HG03575 (cell line): ENCODE results near the gene VPS16.

Experiments
- ATAC-seq: cut with Tn5 transposase; IDR thresholded peaks from one replicate; pipeline ENCODE4 v1.9.1; 2021; ENCODE audit not compliant: unreplicated experiment, insufficient number of reproducible peaks, low FRiP score; ENCODE audit errors: extremely low read depth

Gene VPS16

DNA sequence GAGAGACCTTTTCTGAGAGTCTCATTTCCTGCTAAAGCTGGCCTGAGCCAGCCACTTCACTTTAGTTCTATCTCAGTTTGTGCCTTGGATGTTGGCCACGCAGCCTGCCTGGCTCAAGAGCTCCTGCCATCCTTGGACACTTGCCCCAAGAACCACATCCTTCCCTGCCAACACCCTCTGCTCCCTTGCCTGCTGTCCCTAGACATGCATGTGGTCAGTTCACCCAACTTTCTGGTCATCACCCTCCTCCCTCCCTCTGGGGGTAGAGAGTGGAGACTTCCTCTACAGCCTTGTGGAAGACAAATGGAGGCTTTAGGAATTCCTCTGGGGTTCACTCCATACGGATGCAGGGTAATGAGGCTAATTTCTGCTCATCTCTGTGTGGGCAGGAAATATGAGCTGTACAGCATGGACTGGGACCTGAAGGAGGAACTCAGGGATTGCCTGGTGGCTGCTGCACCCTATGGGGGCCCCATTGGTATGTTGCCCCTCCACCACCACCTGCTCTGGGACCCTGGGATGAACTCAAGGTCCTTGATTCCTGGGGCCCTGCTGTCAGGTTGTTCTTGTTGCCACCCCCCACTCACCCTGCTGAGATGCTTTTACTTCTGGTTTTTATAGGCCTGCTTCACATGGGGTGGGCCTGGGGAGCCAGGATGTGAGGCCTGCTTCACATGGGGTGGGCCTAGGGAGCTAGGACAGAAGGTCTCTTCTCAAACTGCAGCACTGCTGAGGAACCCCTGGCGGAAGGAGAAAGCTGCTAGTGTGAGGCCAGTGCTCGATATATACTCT, 19.0 kb downstream of the VPS16 start:
- no peak for ATAC-seq

DNA sequence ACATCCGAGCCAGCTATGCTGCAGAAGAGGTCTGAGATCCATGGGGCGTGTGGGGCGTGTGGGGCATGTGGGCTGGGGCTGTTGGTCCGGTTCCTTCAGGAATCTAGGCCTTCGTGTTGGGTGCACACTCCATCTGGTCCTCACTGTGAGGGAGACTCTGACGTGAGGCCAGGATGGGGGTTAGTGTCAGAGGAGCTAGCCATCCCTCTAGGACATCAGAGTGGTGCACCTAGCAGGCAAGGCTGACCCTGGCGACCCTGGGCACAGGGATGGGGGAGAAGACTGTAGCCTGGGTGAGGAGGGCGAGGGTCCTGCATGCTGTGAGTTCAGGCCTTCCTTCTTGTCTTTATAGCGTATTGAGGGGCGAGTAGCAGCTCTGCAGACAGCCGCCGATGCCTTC, 24.1 kb downstream of the VPS16 start:
- ATAC-seq: no peak

DNA sequence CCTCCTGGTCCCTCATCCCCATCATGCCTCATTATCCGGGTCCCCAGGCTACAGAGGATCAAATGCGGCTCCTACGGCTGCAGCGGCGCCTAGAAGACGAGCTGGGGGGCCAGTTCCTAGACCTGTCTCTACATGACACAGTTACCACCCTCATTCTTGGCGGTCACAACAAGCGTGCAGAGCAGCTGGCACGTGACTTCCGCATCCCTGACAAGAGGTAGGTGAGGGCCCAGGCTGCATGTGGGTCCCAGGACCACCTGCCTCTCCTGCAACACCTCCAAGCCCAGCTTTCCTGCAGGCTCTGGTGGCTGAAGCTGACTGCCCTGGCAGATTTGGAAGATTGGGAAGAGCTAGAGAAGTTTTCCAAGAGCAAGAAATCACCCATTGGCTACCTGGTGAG, 24.6 kb downstream of the VPS16 start:
- no peak for ATAC-seq

DNA sequence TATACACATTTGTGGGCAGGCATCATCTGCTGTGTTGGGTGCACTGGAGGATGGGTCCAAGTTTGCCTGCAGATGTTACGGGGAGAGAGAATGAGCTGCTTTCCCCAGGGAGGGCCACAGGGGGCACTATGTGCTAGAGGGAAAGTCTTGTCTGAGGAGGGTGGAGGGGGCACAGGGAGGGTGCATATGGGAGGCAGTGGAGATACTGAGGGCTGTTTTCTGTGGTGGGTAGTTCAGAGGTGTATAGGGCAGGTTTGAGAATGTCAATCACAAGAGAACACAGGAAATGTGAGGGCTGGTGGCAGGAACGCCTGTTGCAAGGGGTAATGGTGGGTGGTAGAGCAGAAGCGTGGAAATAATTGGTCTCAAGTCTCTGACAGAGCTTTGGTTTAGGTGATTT, 25.1 kb downstream of the VPS16 start:
- ATAC-seq: no peak

DNA sequence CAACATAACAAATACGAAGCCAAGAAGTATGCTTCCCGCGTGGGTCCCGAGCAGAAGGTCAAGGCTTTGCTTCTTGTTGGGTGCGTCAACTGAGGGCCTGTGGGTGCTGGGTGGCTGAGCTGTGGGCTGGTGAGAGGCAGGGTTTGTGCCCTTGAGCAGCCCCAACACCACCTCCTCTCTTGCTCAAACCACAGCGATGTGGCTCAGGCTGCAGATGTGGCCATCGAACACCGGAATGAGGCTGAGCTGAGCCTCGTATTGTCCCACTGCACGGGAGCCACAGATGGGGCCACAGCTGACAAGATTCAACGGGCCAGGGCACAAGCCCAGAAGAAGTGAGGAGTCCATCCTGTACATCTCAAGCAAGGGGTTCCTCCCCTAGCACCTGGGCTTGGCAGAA, 25.7 kb downstream of the VPS16 start:
- ATAC-seq: no peak

DNA sequence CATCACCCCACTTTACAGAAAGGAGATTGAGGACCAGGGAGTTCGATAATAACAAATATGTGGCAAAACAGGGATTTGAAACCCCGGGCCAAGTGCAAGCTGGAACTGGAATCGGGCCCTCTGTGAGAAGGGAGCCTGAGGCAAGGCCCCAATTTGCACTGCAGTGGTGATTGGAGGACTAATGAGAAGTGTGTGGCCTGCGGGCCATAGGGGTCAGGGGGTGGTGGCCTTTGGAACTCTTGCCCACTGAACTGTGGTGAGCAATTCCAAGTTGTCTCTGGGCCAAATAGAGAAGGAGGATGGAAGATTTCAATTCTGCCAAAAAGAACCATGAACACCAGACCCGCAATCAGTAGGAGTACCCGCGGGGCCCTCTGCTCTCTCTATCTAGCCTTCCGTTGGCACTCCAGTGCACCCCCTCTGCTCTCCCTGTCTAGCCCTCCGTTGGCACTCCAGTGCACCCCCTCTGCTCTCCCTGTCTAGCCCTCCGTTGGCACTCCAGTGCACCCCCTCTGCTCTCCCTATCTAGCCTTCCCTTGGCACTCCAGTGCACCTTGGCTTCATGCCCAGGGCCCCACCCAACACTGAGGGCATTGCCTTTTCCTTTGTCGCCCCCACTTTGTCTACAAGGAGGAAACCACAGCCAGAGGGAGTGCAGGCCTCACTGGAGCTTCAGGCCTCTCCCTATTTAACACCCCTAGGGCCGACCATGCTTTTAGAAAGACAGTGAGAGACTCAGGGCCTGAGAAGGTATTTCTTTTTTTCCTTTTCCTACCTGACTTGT, 26.7 kb downstream of the VPS16 start:
- ATAC-seq: no peak

DNA sequence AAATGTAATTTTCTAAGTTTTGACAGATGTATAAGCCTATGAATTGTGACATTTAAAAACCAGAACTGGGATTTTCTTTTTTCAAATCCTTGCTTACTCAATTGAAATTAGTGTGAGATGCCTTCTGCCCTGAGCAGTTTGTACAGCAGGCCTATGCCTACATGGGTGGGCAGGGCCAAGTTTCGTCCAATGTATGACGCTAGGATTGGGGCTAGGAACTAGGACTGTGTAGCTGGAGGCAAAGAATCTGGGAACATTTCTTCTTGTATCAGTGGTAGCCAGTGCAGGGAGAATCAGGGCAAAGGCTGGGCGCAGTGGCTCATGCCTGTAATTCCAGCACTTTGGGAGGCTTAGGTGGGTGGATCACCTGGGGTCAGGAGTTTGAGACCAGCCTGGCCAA, 28.8 kb downstream of the VPS16 start:
- no peak for ATAC-seq

DNA sequence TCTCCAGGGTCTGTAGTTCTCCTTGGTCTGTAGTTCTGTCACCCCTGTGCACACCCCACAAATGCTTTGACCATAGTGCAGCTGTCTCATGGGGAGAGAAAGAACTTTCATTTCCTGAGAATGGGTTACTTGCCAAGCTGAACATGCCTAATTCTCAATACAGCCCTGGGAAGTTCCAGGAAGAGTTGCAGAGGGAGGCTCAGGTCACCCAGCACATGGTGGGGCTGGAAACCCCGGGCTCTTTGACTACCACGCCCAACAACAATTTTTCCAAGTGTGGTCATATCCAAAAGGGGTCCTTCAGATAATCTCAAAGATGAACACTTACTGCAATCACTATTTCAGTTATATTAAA, 30.5 kb downstream of the VPS16 start:
- no peak for ATAC-seq

DNA sequence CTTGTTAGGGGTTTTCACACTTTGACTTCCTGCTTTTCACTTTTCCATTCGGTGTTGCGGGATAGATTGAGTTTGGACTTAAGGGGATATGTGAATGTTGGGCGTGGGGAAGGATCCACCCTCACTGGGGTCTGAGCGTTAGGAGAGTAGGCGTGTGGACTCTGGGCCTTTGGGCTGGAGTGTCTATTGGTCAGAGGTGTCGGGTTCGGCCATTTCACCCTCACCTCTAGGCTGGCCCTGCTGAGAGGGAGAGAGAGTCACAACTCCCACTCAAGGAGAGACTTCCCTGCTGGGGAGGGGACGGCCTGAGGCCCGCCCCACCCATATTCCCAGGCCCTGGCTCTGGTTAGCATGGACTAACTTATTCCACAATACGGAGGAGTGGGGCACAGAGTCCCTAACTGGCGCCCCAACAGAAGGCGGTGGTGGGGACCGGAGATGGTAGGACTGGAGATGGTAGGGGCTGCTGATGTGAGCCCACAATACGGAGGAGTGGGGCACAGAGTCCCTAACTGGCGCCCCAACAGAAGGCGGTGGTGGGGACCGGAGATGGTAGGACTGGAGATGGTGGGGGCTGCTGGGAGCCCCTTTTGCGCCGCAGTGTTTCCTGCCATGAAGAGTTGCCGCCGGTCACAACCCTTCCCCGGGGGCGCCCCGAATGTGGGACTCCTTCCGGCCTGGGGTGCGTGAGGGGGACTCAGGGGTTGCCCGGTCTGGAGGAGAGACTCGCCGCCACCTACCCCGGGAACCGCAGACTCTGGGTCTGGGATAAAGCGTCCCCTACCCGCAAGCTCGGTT, 31.3 kb downstream of the VPS16 start:
- no peak for ATAC-seq

DNA sequence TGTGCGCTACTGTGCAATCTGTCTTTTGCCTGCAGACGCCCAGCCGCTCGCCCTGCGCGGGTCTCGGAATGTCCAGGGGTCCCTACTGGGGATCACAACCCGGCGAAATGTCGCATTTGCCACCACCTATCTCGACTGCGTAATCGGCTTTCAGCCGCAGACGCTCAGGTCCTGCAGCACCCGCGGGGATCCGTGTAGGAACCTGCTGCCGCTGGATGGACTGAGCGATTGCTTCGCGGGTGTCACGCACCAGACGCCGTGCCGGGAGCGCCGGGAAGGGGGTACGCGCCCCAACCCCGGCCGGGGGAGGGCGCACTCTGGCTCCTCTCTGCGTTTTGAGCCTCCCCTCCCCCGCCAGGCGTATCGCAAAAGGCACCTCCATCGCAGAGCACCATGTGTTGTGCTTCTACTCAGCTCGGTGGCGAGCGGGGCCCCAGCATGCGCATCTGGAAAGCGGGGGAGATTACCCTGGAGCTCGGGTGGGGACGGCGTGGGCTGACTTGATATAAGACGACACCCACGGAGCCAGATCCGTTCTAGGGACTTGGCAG, 32.0 kb downstream of the VPS16 start:
- ATAC-seq: no peak

DNA sequence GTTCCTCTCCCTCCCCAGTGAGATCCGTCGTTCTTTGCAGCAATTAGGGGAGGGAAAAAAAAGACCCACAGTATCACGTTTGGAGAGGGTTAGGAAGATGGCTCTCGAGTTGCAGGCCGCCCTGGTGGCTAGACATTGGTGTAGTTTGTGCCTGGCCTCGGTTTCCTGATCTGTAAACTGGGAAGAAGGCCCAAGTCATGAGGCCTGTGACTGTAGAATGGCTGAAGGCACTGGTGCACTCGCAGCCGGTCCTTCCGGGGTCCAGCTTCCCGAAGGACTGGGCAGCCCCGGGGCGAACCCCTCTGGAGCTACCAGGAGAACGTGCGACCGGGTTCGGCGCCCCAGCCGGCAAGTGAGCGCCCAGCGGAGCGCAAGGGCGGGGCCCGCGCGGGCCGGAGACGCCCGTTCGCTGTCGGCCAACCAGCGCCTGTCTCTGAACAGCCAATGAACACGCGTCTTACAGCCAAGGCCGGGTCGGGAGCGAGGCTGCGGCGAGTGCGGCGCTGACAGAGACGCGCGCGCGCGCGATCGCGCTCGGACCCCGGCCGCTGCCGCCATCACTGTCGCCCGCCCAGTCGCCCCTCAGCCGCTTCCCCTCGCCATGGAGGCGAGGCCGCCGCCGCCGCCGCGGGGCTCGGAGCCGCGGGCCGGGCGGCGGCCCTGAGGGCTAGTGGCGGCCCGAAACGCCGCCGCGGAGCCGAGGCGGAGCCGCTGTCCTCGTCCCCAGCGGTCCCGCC, 32.6 kb downstream of the VPS16 start, which contains the start of gene PTPRA:
TSS of gene PTPRA (plus strand) at position 472 of the 737 bp plus-strand sequence. CDS start 90,797 bp downstream, outside the sequence.
- ATAC-seq: peak; percentile 37

DNA sequence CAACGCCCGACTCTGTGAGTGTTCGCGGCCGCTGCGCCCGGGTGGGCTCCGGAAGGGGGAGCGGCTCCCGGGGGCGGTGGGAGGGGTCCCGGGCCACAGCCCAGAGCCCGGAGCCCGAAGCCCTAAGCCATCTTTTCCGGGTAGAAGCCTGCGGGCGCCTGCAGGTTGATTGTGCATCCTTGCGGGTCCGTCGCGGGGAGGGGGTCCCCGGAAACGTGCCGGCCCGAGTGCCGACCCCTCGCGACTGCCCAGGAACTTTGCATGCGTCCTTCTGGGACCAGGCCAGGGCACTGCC, 33.1 kb downstream of the VPS16 start:
- ATAC-seq: no peak

DNA sequence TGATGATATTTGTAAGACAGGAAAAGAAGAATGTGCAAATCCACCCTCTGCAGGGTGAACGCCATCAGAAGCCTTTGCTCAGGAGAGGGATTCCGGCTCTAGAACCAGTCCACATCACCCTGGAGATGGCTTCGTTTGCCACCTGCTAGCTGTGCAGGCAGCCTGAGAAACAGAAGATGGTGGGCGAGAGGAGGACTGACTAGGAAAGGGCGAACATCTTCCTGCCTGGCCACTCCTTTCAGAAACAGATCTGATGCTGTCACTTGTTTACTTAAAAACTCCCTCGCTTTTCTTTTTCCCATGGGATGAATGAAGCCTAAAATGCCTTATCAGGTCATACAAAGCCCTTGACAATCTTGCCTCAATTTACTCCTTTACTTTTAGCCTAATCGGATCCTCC, 33.9 kb downstream of the VPS16 start:
- ATAC-seq: no peak

DNA sequence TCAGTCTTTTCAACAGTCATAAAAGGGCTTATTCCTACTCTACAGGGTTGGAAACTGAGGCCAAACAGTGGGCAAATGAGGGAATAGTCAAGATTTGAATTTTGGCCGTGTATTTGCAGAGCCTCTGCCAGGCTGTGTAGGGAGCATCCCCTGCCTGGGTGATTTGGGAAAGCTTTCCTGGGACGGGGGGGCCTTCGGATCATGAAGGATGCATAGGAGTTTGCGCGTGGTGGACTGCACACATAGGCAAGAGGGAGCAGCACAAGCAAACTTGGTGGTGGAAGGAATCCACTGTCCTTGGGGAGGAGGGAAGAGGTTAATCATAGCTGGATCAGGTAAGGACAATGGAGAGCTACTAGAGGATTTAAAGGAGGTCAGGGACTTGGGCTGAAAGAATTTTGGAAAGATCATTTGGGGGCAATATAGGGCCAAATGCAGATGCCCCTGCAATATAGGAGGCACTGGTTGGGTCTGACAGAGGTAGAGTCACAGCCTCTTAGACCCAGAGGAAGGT, 35.2 kb downstream of the VPS16 start:
- no peak for ATAC-seq

DNA sequence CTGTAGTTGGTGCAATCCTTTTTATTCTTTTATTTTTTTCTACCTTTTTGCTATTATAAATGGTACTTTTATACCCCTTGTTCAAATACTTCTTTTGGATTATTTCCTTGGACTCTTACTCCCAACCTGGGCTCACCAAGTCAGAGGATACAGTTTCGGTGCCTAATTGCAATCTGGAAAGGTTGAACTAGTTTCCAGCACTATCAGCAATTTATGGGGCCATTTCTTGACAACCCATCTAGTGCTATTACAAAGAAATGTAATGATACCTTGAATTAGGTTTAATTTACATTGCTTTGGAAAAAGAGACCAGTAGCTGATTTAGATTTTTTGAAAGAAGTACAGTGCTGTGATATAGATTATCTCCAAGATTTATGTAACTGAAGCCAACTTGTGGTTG, 38.0 kb downstream of the VPS16 start:
- ATAC-seq: no peak

DNA sequence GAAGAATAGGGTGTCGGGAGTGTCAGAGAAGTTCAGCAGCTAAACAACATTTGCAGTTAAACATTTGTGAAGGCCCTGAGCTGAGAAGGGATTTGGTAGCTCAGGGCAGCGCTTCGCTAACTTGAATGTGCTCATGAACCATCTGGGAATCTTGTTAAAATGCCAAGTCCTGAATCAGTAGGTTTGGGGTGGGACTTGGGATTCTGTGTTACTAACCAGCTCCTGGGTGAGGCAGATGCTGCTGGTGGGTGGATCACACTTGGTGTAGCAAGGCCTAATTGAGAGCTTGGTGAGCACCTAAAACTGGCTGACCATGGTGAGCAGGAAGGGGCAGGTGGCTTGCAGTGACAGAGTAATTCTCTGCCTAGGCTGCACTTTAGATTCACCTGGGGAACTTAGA, 38.6 kb downstream of the VPS16 start:
- no peak for ATAC-seq

DNA sequence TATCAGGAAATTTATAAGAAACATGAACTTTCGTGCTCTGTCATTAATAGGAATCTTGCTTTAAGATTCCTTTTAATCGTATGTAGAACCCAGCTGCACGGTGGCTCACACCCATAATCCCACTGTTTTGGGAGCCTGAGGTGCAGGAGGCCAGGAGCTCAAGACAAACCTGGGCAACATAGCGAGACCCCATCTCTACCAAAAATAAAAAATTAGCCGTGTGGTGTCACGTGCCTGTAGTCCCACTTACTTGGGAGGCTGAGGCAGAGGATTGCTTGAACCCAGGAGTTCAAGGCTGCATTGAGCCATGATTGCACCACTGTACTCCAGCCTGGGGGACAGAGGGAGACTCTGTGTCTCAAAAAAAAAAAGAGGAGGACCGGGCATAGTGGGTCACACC, 40.1 kb downstream of the VPS16 start:
- ATAC-seq: no peak

DNA sequence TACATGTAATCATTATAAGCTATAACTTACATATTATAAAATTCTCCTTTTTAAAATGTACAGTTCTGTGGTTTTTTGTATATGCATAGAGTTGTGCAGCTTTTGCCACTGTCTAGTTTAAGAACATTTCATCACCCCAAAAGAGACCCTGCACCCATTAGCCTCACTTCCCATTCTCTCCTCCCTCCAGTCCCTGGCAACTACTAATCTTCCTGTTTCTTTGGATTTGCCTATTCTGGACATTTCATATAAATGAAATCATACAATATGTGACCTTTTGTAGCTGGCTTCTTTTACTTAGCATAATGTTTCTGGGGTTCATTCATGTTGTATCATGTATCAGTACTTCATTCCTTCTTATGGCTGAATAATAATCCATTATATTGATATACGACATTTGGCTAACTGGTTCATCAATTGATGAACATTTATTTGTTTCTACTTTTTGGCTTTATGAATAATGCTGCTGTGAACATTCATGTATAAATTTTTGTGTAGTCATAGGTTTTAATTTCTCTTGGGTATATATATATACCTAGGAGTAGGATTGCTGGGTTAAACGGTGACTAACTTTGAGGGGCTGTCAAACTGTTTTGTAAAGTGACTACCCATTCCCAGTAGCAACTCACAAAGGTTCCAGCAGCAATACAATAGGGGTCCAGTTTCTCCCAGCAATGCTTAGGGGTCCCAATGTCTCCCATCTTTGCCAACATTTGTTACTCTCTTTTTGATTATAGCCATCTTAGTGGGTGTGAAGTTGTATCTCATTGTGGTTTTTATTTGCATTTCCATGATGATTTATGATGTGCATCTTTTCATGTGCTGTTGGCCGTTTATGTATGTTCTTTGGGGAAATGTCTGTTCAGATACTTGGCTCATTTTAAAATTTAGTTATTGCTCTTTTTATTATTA, 43.4 kb downstream of the VPS16 start:
- no peak for ATAC-seq
